ENCODE data around the gene GCSH.

GRCh38 chr16:81040131-81040530 lies 56.1 kb downstream of the GCSH start:
- TF ChIP-seq RELA (IDR thresholded peaks at IDR 0.05; ENCODE audit: borderline replicate concordance, partially characterized antibody) = no peak
- TF ChIP-seq TCF7 (IDR thresholded peaks at IDR 0.05; ENCODE audit: borderline replicate concordance) = no peak
- TF ChIP-seq RAD21 (IDR thresholded peaks at IDR 0.05; ENCODE audit: insufficient read depth, low read depth, low read length) = no peak
- TF ChIP-seq CTCF (IDR thresholded peaks at IDR 0.05 in 2 of 3, conservative IDR thresholded peaks at IDR 0.05 in 1 of 3; ENCODE audit: control insufficient read depth in 2 of 3, extremely low read depth in 1 of 3, insufficient read depth in 1 of 3, low read depth in 3 of 3, low read length in 3 of 3) = no peak
- no peak for TF ChIP-seq SP1 (IDR thresholded peaks at IDR 0.05; ENCODE audit: low read depth, low read length)
- no peak for TF ChIP-seq SRF (IDR thresholded peaks at IDR 0.05; ENCODE audit: low read depth in 2 of 2, low read length in 2 of 2)
- no peak for TF ChIP-seq MAX (IDR thresholded peaks at IDR 0.05; ENCODE audit: low read depth, low read length)
- TF ChIP-seq TCF12 (IDR thresholded peaks at IDR 0.05; ENCODE audit: low read depth, low read length) = no peak
- TF ChIP-seq EP300 (IDR thresholded peaks at IDR 0.05; ENCODE audit: borderline replicate concordance in 1 of 2, control insufficient read depth in 1 of 2, low read depth in 2 of 2, low read length in 2 of 2) = no peak
- no peak for TF ChIP-seq PAX5 (IDR thresholded peaks at IDR 0.05; ENCODE audit: borderline replicate concordance, low read depth, low read length)
- TF ChIP-seq JUNB (IDR thresholded peaks at IDR 0.05) = no peak
- TF ChIP-seq RFX5 (IDR thresholded peaks at IDR 0.05; ENCODE audit: low read depth, low read length) = no peak
